Activated CD4-positive, alpha-beta T cell treated with anti-CD3 and anti-CD28 coated beads, Interleukin-2, amount 10 ng/mL, durations not matched to agents 24 days and 14 days (primary cell): ENCODE data around the gene NSDHL. TPM values are rescaled to one million over a fixed set of nuclear protein-coding genes. Genes with fewer than 3 reads are reported as not detected.
A peak's percentile ranks its signal among the peaks of the same experiment; 100 is the strongest.
"Not testable (repeated sequence)": the region's sequence is repeated elsewhere in the genome, so short reads cannot be mapped to it uniquely, and the experiment has no call there.

Experiments
- DNase-seq: peaks from one replicate; pipeline ENCODE4 v3.0.0; 2022
- H3K27ac Mint-ChIP-seq: one replicate; pipeline ENCODE4 v1.8.0; 2022; ENCODE audit warnings: mild to moderate bottlenecking, mixed read lengths
- H3K27me3 Mint-ChIP-seq: one replicate; pipeline ENCODE4 v1.8.0; 2022; ENCODE audit warnings: mixed read lengths
- H3K36me3 Mint-ChIP-seq: one replicate; pipeline ENCODE4 v1.8.0; 2022; ENCODE audit warnings: low read depth, mild to moderate bottlenecking, mixed read lengths
- H3K4me1 Mint-ChIP-seq: one replicate; pipeline ENCODE4 v1.8.0; 2021; ENCODE audit warnings: mixed read lengths
- H3K4me3 Mint-ChIP-seq: one replicate; pipeline ENCODE4 v1.8.0; 2022; ENCODE audit warnings: mild to moderate bottlenecking, moderate library complexity, mixed read lengths
- H3K9me3 Mint-ChIP-seq: one replicate; pipeline ENCODE4 v1.8.0; 2021; ENCODE audit warnings: mixed read lengths
- intact Hi-C: fragments of 100-400 bp; cut with micrococcal nuclease; formaldehyde crosslinking; loops from one replicate; pipeline ENCODE4 v1.15.1; 2023
- total RNA-seq: library from RNA; stranded (reverse); gene quantifications from 2 replicates; pipeline ENCODE4 v1.2.3, GENCODE V29; 2022

NSDHL gene
- 22.3 and 23.4 TPM in 2 replicates for total RNA-seq

- Mint-ChIP-seq H3K4me1 (peaks cover 14% of the 10 kb centered on the region), H3K27me3 (no peaks in the 10 kb centered on the region), H3K36me3 (peaks cover 23% of the 10 kb centered on the region), H3K9me3 (no peaks in the 10 kb centered on the region), H3K27ac (peak within 1 kb of the TSS; percentile 92), H3K4me3 (peak within 1 kb of the TSS; percentile 92)
- peak; percentile 98 for DNase-seq
- intact Hi-C loops, result loop anchor here (5.0 kb wide), 2 partner anchors 102 to 642 kb away; partner anchors contain the start of gene HAUS7
These were observed at the start of gene NSDHL, which contains the start of gene CETN2 for GRCh38 chrX:152830312-152831305. Gene NSDHL, plus strand, starts transcription at chrX:152831063. Its CDS starts 15,262 bp downstream, at chrX:152846325. Gene CETN2, minus strand, starts transcription at chrX:152830757. Its CDS starts 47 bp downstream, at chrX:152830710.

GRCh38 chrX:152787062-152787461 lies 43.8 kb upstream of the NSDHL start:
- DNase-seq, H3K27me3 Mint-ChIP-seq, H3K36me3 Mint-ChIP-seq, H3K27ac Mint-ChIP-seq, H3K9me3 Mint-ChIP-seq, intact Hi-C loops, H3K4me3 Mint-ChIP-seq, H3K4me1 Mint-ChIP-seq: not testable (repeated sequence)

- H3K36me3 Mint-ChIP-seq, result no peaks in the 10 kb centered on the region
- no peaks in the 10 kb centered on the region for H3K9me3 Mint-ChIP-seq
- H3K4me1 Mint-ChIP-seq, result no peaks in the 10 kb centered on the region
- H3K4me3 Mint-ChIP-seq, result no peak overlapping the region
- no peak overlapping the region for H3K27ac Mint-ChIP-seq
- peaks cover 13% of the 10 kb centered on the region for H3K27me3 Mint-ChIP-seq
- DNase-seq, result no peak
- intact Hi-C loops, result no loop called here
These were observed 31.9 kb upstream of the NSDHL start for GRCh38 chrX:152798945-152799344.

GRCh38 chrX:152806035-152806434 lies 24.8 kb upstream of the NSDHL start:
- no peak overlapping the region for H3K4me3 Mint-ChIP-seq
- H3K27ac Mint-ChIP-seq, result no peak overlapping the region
- H3K4me1 Mint-ChIP-seq, result peaks cover 4% of the 10 kb centered on the region
- intact Hi-C loops, result no loop called here
- H3K36me3 Mint-ChIP-seq, result no peaks in the 10 kb centered on the region
- no peaks in the 10 kb centered on the region for H3K9me3 Mint-ChIP-seq
- H3K27me3 Mint-ChIP-seq, result peaks cover 7% of the 10 kb centered on the region
- no peak for DNase-seq

GRCh38 chrX:152810403-152810802 lies 20.5 kb upstream of the NSDHL start:
- intact Hi-C loops, result no loop called here
- DNase-seq, result no peak
- Mint-ChIP-seq H3K4me3 (no peak overlapping the region), H3K27ac (no peak overlapping the region), H3K4me1 (peaks cover 15% of the 10 kb centered on the region), H3K9me3 (no peaks in the 10 kb centered on the region), H3K36me3 (no peaks in the 10 kb centered on the region), H3K27me3 (peaks cover 4% of the 10 kb centered on the region)

- intact Hi-C loops, result no loop called here
- DNase-seq, result no peak
- Mint-ChIP-seq H3K27me3 (peaks cover 7% of the 10 kb centered on the region), H3K4me1 (peaks cover 13% of the 10 kb centered on the region), H3K4me3 (no peak overlapping the region), H3K9me3 (no peaks in the 10 kb centered on the region), H3K36me3 (no peaks in the 10 kb centered on the region), H3K27ac (no peak overlapping the region)
These were observed 17.7 kb upstream of the NSDHL start for GRCh38 chrX:152813206-152813605.

GRCh38 chrX:152814048-152814447 lies 16.8 kb upstream of the NSDHL start:
- Mint-ChIP-seq H3K27me3 (peaks cover 7% of the 10 kb centered on the region), H3K27ac (no peak overlapping the region), H3K4me3 (no peak overlapping the region), H3K9me3 (no peaks in the 10 kb centered on the region), H3K36me3 (no peaks in the 10 kb centered on the region), H3K4me1 (peaks cover 13% of the 10 kb centered on the region)
- intact Hi-C loops, result no loop called here
- DNase-seq, result no peak

GRCh38 chrX:152817078-152817764 lies 13.6 kb upstream of the NSDHL start:
- DNase-seq, result peak; percentile 70

GRCh38 chrX:152818356-152818755 lies 12.5 kb upstream of the NSDHL start:
- intact Hi-C loops, result no loop called here
- Mint-ChIP-seq H3K4me3 (no peak overlapping the region), H3K4me1 (peaks cover 13% of the 10 kb centered on the region), H3K9me3 (no peaks in the 10 kb centered on the region), H3K27ac (no peak overlapping the region), H3K36me3 (no peaks in the 10 kb centered on the region), H3K27me3 (peaks cover 8% of the 10 kb centered on the region)
- DNase-seq, result no peak

More at GRCh38 chrX:152817078-152817764, 13.6 kb upstream of the NSDHL start:
- Mint-ChIP-seq H3K9me3 (no peaks in the 10 kb centered on the region), H3K4me3 (no peak overlapping the region), H3K36me3 (no peaks in the 10 kb centered on the region), H3K4me1 (peaks cover 13% of the 10 kb centered on the region), H3K27ac (no peak overlapping the region), H3K27me3 (peaks cover 9% of the 10 kb centered on the region)
- intact Hi-C loops, result no loop called here

- peaks cover 5% of the 10 kb centered on the region for H3K4me1 Mint-ChIP-seq
These were observed 11.6 kb upstream of the NSDHL start for GRCh38 chrX:152819266-152819665.

GRCh38 chrX:152819732-152820131 lies 11.1 kb upstream of the NSDHL start:
- H3K4me1 Mint-ChIP-seq, result peaks cover 2% of the 10 kb centered on the region
- H3K9me3 Mint-ChIP-seq, result no peaks in the 10 kb centered on the region
- no peak for DNase-seq
- H3K4me3 Mint-ChIP-seq, result no peak overlapping the region
- H3K27me3 Mint-ChIP-seq, result peaks cover 5% of the 10 kb centered on the region
- H3K36me3 Mint-ChIP-seq, result no peaks in the 10 kb centered on the region
- H3K27ac Mint-ChIP-seq, result no peak overlapping the region
- intact Hi-C loops, result loop anchor here (5.0 kb wide), 1 partner anchor 1067 kb away; no protein-coding TSS in a partner anchor

More at GRCh38 chrX:152819266-152819665, 11.6 kb upstream of the NSDHL start:
- no peak overlapping the region for H3K4me3 Mint-ChIP-seq
- H3K36me3 Mint-ChIP-seq, result no peaks in the 10 kb centered on the region
- DNase-seq, result no peak
- no peaks in the 10 kb centered on the region for H3K9me3 Mint-ChIP-seq
- no peak overlapping the region for H3K27ac Mint-ChIP-seq
- H3K27me3 Mint-ChIP-seq, result peaks cover 5% of the 10 kb centered on the region
- intact Hi-C loops, result no loop called here

- DNase-seq, result peak; percentile 71
- Mint-ChIP-seq H3K4me3 (no peak overlapping the region), H3K36me3 (no peaks in the 10 kb centered on the region), H3K27ac (no peak overlapping the region), H3K27me3 (peaks cover 5% of the 10 kb centered on the region), H3K4me1 (peaks cover 2% of the 10 kb centered on the region), H3K9me3 (no peaks in the 10 kb centered on the region)
- intact Hi-C loops, result loop anchor here (5.0 kb wide), 1 partner anchor 1069 kb away; no protein-coding TSS in a partner anchor
These were observed 9.6 kb upstream of the NSDHL start for GRCh38 chrX:152821145-152821765.

GRCh38 chrX:152822383-152823086 lies 8.3 kb upstream of the NSDHL start:
- Mint-ChIP-seq H3K9me3 (no peaks in the 10 kb centered on the region), H3K4me3 (no peak overlapping the region), H3K36me3 (no peaks in the 10 kb centered on the region), H3K4me1 (no peaks in the 10 kb centered on the region), H3K27me3 (peaks cover 2% of the 10 kb centered on the region), H3K27ac (no peak overlapping the region)
- no peak for DNase-seq
- intact Hi-C loops, result loop anchor here (5.0 kb wide), 1 partner anchor 1070 kb away; no protein-coding TSS in a partner anchor
